Measurements from ENCODE around the gene TWF2. TPM values are rescaled to one million over a fixed set of nuclear protein-coding genes. Genes with fewer than 3 reads are reported as not detected.

Gene TWF2
- polyA plus RNA-seq, 3 donors = 141 to 199 (median 176) TPM

DNA sequence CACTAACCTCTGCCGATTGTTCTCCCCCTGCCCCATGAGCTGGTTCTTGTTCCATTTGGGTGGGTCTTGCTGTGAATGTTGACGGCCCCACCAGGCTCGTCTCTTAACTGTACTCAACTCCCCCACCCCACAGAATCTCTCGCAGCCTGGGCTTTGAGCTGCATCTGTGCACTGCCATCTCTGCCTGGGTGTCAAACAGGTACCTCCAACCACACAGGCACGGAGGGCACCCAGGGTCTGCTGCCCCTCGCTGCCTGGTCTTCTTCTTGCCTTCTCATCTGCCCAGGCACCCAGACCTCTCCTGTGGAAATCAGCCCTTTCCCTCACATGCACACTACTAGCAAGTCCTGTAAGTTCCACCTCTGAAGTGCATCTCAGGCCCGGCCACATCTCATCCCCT, 23.6 kb downstream of the TWF2 start:
- Mint-ChIP-seq H3K27me3 (ENCODE audit: low read depth in 3 of 3) (peaks cover 0 to 3% (median 0%) of the 10 kb centered on the region in 3 donors), H3K4me3 (no peak overlapping the region), H3K9me3 (no peaks in the 10 kb centered on the region), H3K27ac (no peak overlapping the region), H3K4me1 (peaks cover 54% of the 10 kb centered on the region), H3K36me3 (peaks cover 57 to 60% of the 10 kb centered on the region in 2 donors)
- Histone ChIP-seq H3K4me2 (replicated peaks; ENCODE audit: extremely low read depth, low read length, poor library complexity, severe bottlenecking) (no peak overlapping the region), H3K9me3 (replicated peaks in 1 of 2; ENCODE audit: control insufficient read depth in 1 of 2, insufficient read depth in 1 of 2, low read length in 2 of 2) (no peaks in the 10 kb centered on the region), H3K9ac (ENCODE audit: insufficient read depth, low read length, poor library complexity, severe bottlenecking) (no peak overlapping the region), H3K4me3 (replicated peaks in 1 of 3; ENCODE audit: low read depth in 2 of 3, low read length in 3 of 3) (no peak overlapping the region), H3K36me3 (replicated peaks in 1 of 2; ENCODE audit: control insufficient read depth in 1 of 2, insufficient read depth in 2 of 2, low read length in 2 of 2) (peaks cover 50 to 54% of the 10 kb centered on the region in 2 donors), H3K79me2 (ENCODE audit: insufficient read depth, low read length) (peaks cover 14% of the 10 kb centered on the region), H4K20me1 (ENCODE audit: insufficient read depth, low read length) (peaks cover 3% of the 10 kb centered on the region), H3K4me1 (ENCODE audit: control insufficient read depth in 1 of 2, insufficient read depth in 2 of 2, low read length in 2 of 2) (peaks cover 43 to 46% of the 10 kb centered on the region in 2 donors), H3K27ac (ENCODE audit: low read depth in 1 of 2, low read length in 2 of 2) (no peak overlapping the region), H2AFZ (ENCODE audit: insufficient read depth, low read depth, low read length, poor library complexity, severe bottlenecking) (no peak overlapping the region), H3K27me3 (ENCODE audit: control insufficient read depth in 2 of 2, insufficient read depth in 2 of 2, low read length in 2 of 2) (no peaks in the 10 kb centered on the region)
- no peak for DNase-seq
- intact Hi-C loops (cut with micrococcal nuclease) = loop anchor here in 1 of 2 donors (5.0 kb wide), 1 partner anchor 48 kb away; no protein-coding TSS in a partner anchor
- 96% methylated on average over 4 of the region's 7 CpGs for WGBS (ENCODE audit: insufficient coverage)
- TF ChIP-seq, protein P1, sequence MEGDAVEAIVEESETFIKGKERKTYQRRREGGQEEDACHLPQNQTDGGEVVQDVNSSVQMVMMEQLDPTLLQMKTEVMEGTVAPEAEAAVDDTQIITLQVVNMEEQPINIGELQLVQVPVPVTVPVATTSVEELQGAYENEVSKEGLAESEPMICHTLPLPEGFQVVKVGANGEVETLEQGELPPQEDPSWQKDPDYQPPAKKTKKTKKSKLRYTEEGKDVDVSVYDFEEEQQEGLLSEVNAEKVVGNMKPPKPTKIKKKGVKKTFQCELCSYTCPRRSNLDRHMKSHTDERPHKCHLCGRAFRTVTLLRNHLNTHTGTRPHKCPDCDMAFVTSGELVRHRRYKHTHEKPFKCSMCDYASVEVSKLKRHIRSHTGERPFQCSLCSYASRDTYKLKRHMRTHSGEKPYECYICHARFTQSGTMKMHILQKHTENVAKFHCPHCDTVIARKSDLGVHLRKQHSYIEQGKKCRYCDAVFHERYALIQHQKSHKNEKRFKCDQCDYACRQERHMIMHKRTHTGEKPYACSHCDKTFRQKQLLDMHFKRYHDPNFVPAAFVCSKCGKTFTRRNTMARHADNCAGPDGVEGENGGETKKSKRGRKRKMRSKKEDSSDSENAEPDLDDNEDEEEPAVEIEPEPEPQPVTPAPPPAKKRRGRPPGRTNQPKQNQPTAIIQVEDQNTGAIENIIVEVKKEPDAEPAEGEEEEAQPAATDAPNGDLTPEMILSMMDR (IDR thresholded peaks at IDR 0.05) = no peak

DNA sequence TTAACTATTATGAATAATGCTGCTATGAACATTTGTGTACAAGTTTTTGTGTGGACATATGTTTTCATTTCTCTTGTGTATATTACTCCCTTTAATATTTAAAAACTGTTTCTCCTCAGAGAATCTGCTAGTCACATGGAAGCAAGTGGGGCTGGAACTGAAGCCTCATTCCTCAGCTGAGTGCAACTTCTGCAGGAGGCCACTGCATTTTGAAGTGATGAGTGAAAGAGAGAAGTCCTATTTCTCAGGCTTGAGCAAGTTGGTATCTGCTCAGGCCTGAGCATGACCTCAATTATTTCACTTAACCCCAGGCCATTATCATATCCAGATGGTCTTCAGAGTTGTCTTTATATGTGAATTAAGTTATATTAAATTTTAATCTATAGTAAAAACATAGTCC, 25.1 kb downstream of the TWF2 start:
- peaks cover 16% of the 10 kb centered on the region for H3K79me2 ChIP-seq (ENCODE audit: insufficient read depth, low read length)
- TF ChIP-seq, protein P1 (IDR thresholded peaks at IDR 0.05) = no peak
- Mint-ChIP-seq H3K27me3 (ENCODE audit: low read depth in 3 of 3) (peaks cover 0 to 3% (median 3%) of the 10 kb centered on the region in 3 donors), H3K4me1 (peaks cover 59% of the 10 kb centered on the region), H3K27ac (no peak overlapping the region), H3K4me3 (no peak overlapping the region), H3K36me3 (peaks cover 71 to 74% of the 10 kb centered on the region in 2 donors), H3K9me3 (no peaks in the 10 kb centered on the region)
- no peak overlapping the region for H2AFZ ChIP-seq (ENCODE audit: insufficient read depth, low read depth, low read length, poor library complexity, severe bottlenecking)
- H3K4me2 ChIP-seq (replicated peaks; ENCODE audit: extremely low read depth, low read length, poor library complexity, severe bottlenecking) = no peak overlapping the region
- no peaks in the 10 kb centered on the region for H3K27me3 ChIP-seq (ENCODE audit: control insufficient read depth in 2 of 2, insufficient read depth in 2 of 2, low read length in 2 of 2)
- H3K9me3 ChIP-seq (replicated peaks in 1 of 2; ENCODE audit: control insufficient read depth in 1 of 2, insufficient read depth in 1 of 2, low read length in 2 of 2) = no peaks in the 10 kb centered on the region
- peaks cover 62 to 67% of the 10 kb centered on the region in 2 donors for H3K36me3 ChIP-seq (replicated peaks in 1 of 2; ENCODE audit: control insufficient read depth in 1 of 2, insufficient read depth in 2 of 2, low read length in 2 of 2)
- H4K20me1 ChIP-seq (ENCODE audit: insufficient read depth, low read length) = peaks cover 3% of the 10 kb centered on the region
- H3K4me1 ChIP-seq (ENCODE audit: control insufficient read depth in 1 of 2, insufficient read depth in 2 of 2, low read length in 2 of 2) = peaks cover 49 to 50% of the 10 kb centered on the region in 2 donors
- no peak overlapping the region for H3K27ac ChIP-seq (ENCODE audit: low read depth in 1 of 2, low read length in 2 of 2)
- intact Hi-C loops (cut with micrococcal nuclease) = loop anchor here in 1 of 2 donors (5.0 kb wide), 1 partner anchor 57 kb away; no protein-coding TSS in a partner anchor
- no peak overlapping the region for H3K4me3 ChIP-seq (replicated peaks in 1 of 3; ENCODE audit: low read depth in 2 of 3, low read length in 3 of 3)
- H3K9ac ChIP-seq (ENCODE audit: insufficient read depth, low read length, poor library complexity, severe bottlenecking) = no peak overlapping the region
- DNase-seq = no peak

Data from CD14-positive monocyte (primary cell).